ENCODE data around the gene TTC9. TPM values are rescaled to one million over a fixed set of nuclear protein-coding genes. Genes with fewer than 3 reads are reported as not detected.

Gene TTC9
- total RNA-seq, 1 donor from 2014 or later, result 1.2 TPM

- peaks cover 10% of the 10 kb centered on the region for H3K4me1 Mint-ChIP-seq (ENCODE audit: unreplicated experiment)
- H3K36me3 Mint-ChIP-seq (ENCODE audit: unreplicated experiment), result no peaks in the 10 kb centered on the region
- no peak for TF ChIP-seq CTCF (IDR thresholded peaks at IDR 0.05)
- no peaks in the 10 kb centered on the region for H3K27me3 Mint-ChIP-seq (ENCODE audit: unreplicated experiment)
- no peak for DNase-seq (ENCODE audit: extremely low spot score, unreplicated experiment)
- no peak overlapping the region for H3K4me3 Mint-ChIP-seq (ENCODE audit: unreplicated experiment)
- no peaks in the 10 kb centered on the region for H3K9me3 Mint-ChIP-seq (ENCODE audit: unreplicated experiment)
- no peak overlapping the region for H3K27ac Mint-ChIP-seq (ENCODE audit: unreplicated experiment)
Observed at GRCh38 chr14:70696026-70696425, 54.3 kb downstream of the TTC9 start.

- no peaks in the 10 kb centered on the region for H3K36me3 Mint-ChIP-seq (ENCODE audit: unreplicated experiment)
- no peak overlapping the region for H3K27ac Mint-ChIP-seq (ENCODE audit: unreplicated experiment)
- no peak for TF ChIP-seq CTCF (IDR thresholded peaks at IDR 0.05)
- no peak overlapping the region for H3K4me3 Mint-ChIP-seq (ENCODE audit: unreplicated experiment)
- peaks cover 6% of the 10 kb centered on the region for H3K27me3 Mint-ChIP-seq (ENCODE audit: unreplicated experiment)
- peaks cover 10% of the 10 kb centered on the region for H3K4me1 Mint-ChIP-seq (ENCODE audit: unreplicated experiment)
- H3K9me3 Mint-ChIP-seq (ENCODE audit: unreplicated experiment), result no peaks in the 10 kb centered on the region
- DNase-seq (ENCODE audit: extremely low spot score, unreplicated experiment), result no peak
Observed at GRCh38 chr14:70697701-70698100, 56.0 kb downstream of the TTC9 start.

- Mint-ChIP-seq H3K4me3 (ENCODE audit: unreplicated experiment) (no peak overlapping the region), H3K4me1 (ENCODE audit: unreplicated experiment) (peaks cover 10% of the 10 kb centered on the region), H3K36me3 (ENCODE audit: unreplicated experiment) (no peaks in the 10 kb centered on the region), H3K27ac (ENCODE audit: unreplicated experiment) (peak overlapping the region; percentile 11), H3K9me3 (ENCODE audit: unreplicated experiment) (no peaks in the 10 kb centered on the region), H3K27me3 (ENCODE audit: unreplicated experiment) (peaks cover 6% of the 10 kb centered on the region)
- TF ChIP-seq CTCF (IDR thresholded peaks at IDR 0.05), result no peak
- no peak for DNase-seq (ENCODE audit: extremely low spot score, unreplicated experiment)
Observed at GRCh38 chr14:70698288-70698687, 56.6 kb downstream of the TTC9 start.

GRCh38 chr14:70699646-70700045 lies 57.9 kb downstream of the TTC9 start:
- DNase-seq (ENCODE audit: extremely low spot score, unreplicated experiment), result no peak
- Mint-ChIP-seq H3K36me3 (ENCODE audit: unreplicated experiment) (no peaks in the 10 kb centered on the region), H3K27me3 (ENCODE audit: unreplicated experiment) (peaks cover 7% of the 10 kb centered on the region), H3K4me3 (ENCODE audit: unreplicated experiment) (no peak overlapping the region), H3K4me1 (ENCODE audit: unreplicated experiment) (peaks cover 10% of the 10 kb centered on the region), H3K27ac (ENCODE audit: unreplicated experiment) (no peak overlapping the region), H3K9me3 (ENCODE audit: unreplicated experiment) (no peaks in the 10 kb centered on the region)
- TF ChIP-seq CTCF (IDR thresholded peaks at IDR 0.05), result no peak

GRCh38 chr14:70700955-70701585 lies 59.4 kb downstream of the TTC9 start:
- Mint-ChIP-seq H3K27ac (ENCODE audit: unreplicated experiment) (no peak overlapping the region), H3K9me3 (ENCODE audit: unreplicated experiment) (no peaks in the 10 kb centered on the region), H3K4me1 (ENCODE audit: unreplicated experiment) (peaks cover 12% of the 10 kb centered on the region), H3K36me3 (ENCODE audit: unreplicated experiment) (no peaks in the 10 kb centered on the region), H3K4me3 (ENCODE audit: unreplicated experiment) (no peak overlapping the region), H3K27me3 (ENCODE audit: unreplicated experiment) (peaks cover 15% of the 10 kb centered on the region)
- TF ChIP-seq CTCF (IDR thresholded peaks at IDR 0.05), result no peak
- DNase-seq (ENCODE audit: extremely low spot score, unreplicated experiment), result no peak
